Stimulated activated effector memory CD8-positive, alpha-beta T cell treated with anti-CD3 and anti-CD28 coated beads, Interleukin-12 subunit alpha, Interleukin-12 subunit beta, amount 100 ng/mL, for 72 hours (primary cell): ENCODE results near the gene NAALADL2.
"Not testable (repeated sequence)": the region's sequence is repeated elsewhere in the genome, so short reads cannot be mapped to it uniquely, and the experiment has no call there.

ENCODE experiments used
- ATAC-seq: fragments of 150-1000 bp; cut with Tn5 transposase; 2 replicates; pipeline ENCODE4 v1.10.0; 2021
- DNase-seq, 2 donors: peaks; one replicate each; pipeline ENCODE4 v3.0.0; 2021 to 2022; ENCODE audit warnings: low spot score in 2 of 2
- H3K27ac Mint-ChIP-seq: one replicate; pipeline ENCODE4 v1.8.0; 2022; ENCODE audit warnings: mild to moderate bottlenecking, mixed read lengths
- H3K36me3 Mint-ChIP-seq: one replicate; pipeline ENCODE4 v1.8.0; 2022; ENCODE audit warnings: mild to moderate bottlenecking, mixed read lengths
- H3K4me1 Mint-ChIP-seq: one replicate; pipeline ENCODE4 v1.8.0; 2022; ENCODE audit warnings: mixed read lengths
- H3K4me3 Mint-ChIP-seq: one replicate; pipeline ENCODE4 v1.8.0; 2022; ENCODE audit warnings: mild to moderate bottlenecking, mixed read lengths
- H3K9me3 Mint-ChIP-seq: one replicate; pipeline ENCODE4 v1.8.0; 2022; ENCODE audit warnings: mixed read lengths

The NAALADL2 gene

GRCh38 chr3:175246234-175246633, 387.1 kb downstream of the NAALADL2 start:
- DNase-seq (no peak), ATAC-seq (no peak)
- Mint-ChIP-seq H3K9me3 (peaks cover 6% of the 10 kb centered on the region), H3K4me3 (no peak overlapping the region), H3K36me3 (no peaks in the 10 kb centered on the region), H3K27ac (no peak overlapping the region), H3K4me1 (no peaks in the 10 kb centered on the region)

GRCh38 chr3:175246766-175247165, 387.6 kb downstream of the NAALADL2 start:
- no peak for DNase-seq
- H3K4me3 Mint-ChIP-seq, result no peak overlapping the region
- H3K9me3 Mint-ChIP-seq, result peaks cover 9% of the 10 kb centered on the region
- H3K4me1 Mint-ChIP-seq, result no peaks in the 10 kb centered on the region
- no peak for ATAC-seq
- no peak overlapping the region for H3K27ac Mint-ChIP-seq
- no peaks in the 10 kb centered on the region for H3K36me3 Mint-ChIP-seq

GRCh38 chr3:175247629-175248028, 388.5 kb downstream of the NAALADL2 start:
- H3K4me3 Mint-ChIP-seq, result no peak overlapping the region
- H3K27ac Mint-ChIP-seq, result no peak overlapping the region
- DNase-seq (no peak), ATAC-seq (no peak)
- peaks cover 13% of the 10 kb centered on the region for H3K9me3 Mint-ChIP-seq
- no peaks in the 10 kb centered on the region for H3K36me3 Mint-ChIP-seq
- no peaks in the 10 kb centered on the region for H3K4me1 Mint-ChIP-seq

- ATAC-seq (no peak), DNase-seq (no peak)
- Mint-ChIP-seq H3K4me1 (no peaks in the 10 kb centered on the region), H3K9me3 (peaks cover 11% of the 10 kb centered on the region), H3K27ac (no peak overlapping the region), H3K36me3 (no peaks in the 10 kb centered on the region), H3K4me3 (no peak overlapping the region)
Measured at GRCh38 chr3:175248832-175249231, 389.7 kb downstream of the NAALADL2 start.

GRCh38 chr3:175255698-175256097, 396.6 kb downstream of the NAALADL2 start:
- no peak overlapping the region for H3K27ac Mint-ChIP-seq

GRCh38 chr3:175257123-175257522, 398.0 kb downstream of the NAALADL2 start:
- DNase-seq, result no peak
- H3K9me3 Mint-ChIP-seq, result peaks cover 18% of the 10 kb centered on the region

More at GRCh38 chr3:175255698-175256097, 396.6 kb downstream of the NAALADL2 start:
- peaks cover 19% of the 10 kb centered on the region for H3K9me3 Mint-ChIP-seq
- no peaks in the 10 kb centered on the region for H3K36me3 Mint-ChIP-seq
- ATAC-seq (no peak), DNase-seq (no peak)
- H3K4me1 Mint-ChIP-seq, result no peaks in the 10 kb centered on the region
- no peak overlapping the region for H3K4me3 Mint-ChIP-seq

GRCh38 chr3:175258763-175259162, 399.6 kb downstream of the NAALADL2 start:
- Mint-ChIP-seq H3K27ac (no peak overlapping the region), H3K9me3 (peaks cover 12% of the 10 kb centered on the region), H3K36me3 (no peaks in the 10 kb centered on the region), H3K4me1 (no peaks in the 10 kb centered on the region), H3K4me3 (no peak overlapping the region)
- ATAC-seq (no peak), DNase-seq (no peak)

More at GRCh38 chr3:175257123-175257522, 398.0 kb downstream of the NAALADL2 start:
- no peak for ATAC-seq
- H3K4me1 Mint-ChIP-seq, result no peaks in the 10 kb centered on the region
- no peak overlapping the region for H3K4me3 Mint-ChIP-seq
- H3K27ac Mint-ChIP-seq, result no peak overlapping the region
- H3K36me3 Mint-ChIP-seq, result no peaks in the 10 kb centered on the region

GRCh38 chr3:175260145-175260794, 401.1 kb downstream of the NAALADL2 start:
- peaks cover 16% of the 10 kb centered on the region for H3K9me3 Mint-ChIP-seq
- DNase-seq, result no peak
- no peak overlapping the region for H3K27ac Mint-ChIP-seq
- no peaks in the 10 kb centered on the region for H3K36me3 Mint-ChIP-seq
- no peak for ATAC-seq
- no peaks in the 10 kb centered on the region for H3K4me1 Mint-ChIP-seq
- H3K4me3 Mint-ChIP-seq, result no peak overlapping the region

- H3K9me3 Mint-ChIP-seq, result peaks cover 6% of the 10 kb centered on the region
- DNase-seq, result no peak
Measured at GRCh38 chr3:175266478-175266877, 407.3 kb downstream of the NAALADL2 start.

GRCh38 chr3:175267121-175267531, 408.0 kb downstream of the NAALADL2 start:
- H3K9me3 Mint-ChIP-seq, result peaks cover 3% of the 10 kb centered on the region
- ATAC-seq (no peak), DNase-seq (no peak)
- H3K4me1 Mint-ChIP-seq, result no peaks in the 10 kb centered on the region
- H3K27ac Mint-ChIP-seq, result no peak overlapping the region
- H3K4me3 Mint-ChIP-seq, result no peak overlapping the region
- no peaks in the 10 kb centered on the region for H3K36me3 Mint-ChIP-seq

More at GRCh38 chr3:175266478-175266877, 407.3 kb downstream of the NAALADL2 start:
- H3K4me3 Mint-ChIP-seq, result no peak overlapping the region
- ATAC-seq, result no peak
- no peak overlapping the region for H3K27ac Mint-ChIP-seq
- no peaks in the 10 kb centered on the region for H3K4me1 Mint-ChIP-seq
- H3K36me3 Mint-ChIP-seq, result no peaks in the 10 kb centered on the region

- no peak overlapping the region for H3K27ac Mint-ChIP-seq
- H3K9me3 Mint-ChIP-seq, result peaks cover 3% of the 10 kb centered on the region
- DNase-seq, result no peak
- no peaks in the 10 kb centered on the region for H3K36me3 Mint-ChIP-seq
- no peak for ATAC-seq
- no peak overlapping the region for H3K4me3 Mint-ChIP-seq
- no peaks in the 10 kb centered on the region for H3K4me1 Mint-ChIP-seq
Measured at GRCh38 chr3:175267561-175267960, 408.4 kb downstream of the NAALADL2 start.

GRCh38 chr3:175269394-175269793, 410.3 kb downstream of the NAALADL2 start:
- ATAC-seq (no peak), DNase-seq (no peak)
- Mint-ChIP-seq H3K9me3 (no peaks in the 10 kb centered on the region), H3K36me3 (no peaks in the 10 kb centered on the region), H3K27ac (no peak overlapping the region), H3K4me1 (no peaks in the 10 kb centered on the region), H3K4me3 (no peak overlapping the region)

GRCh38 chr3:175270198-175270837, 411.2 kb downstream of the NAALADL2 start:
- ATAC-seq (no peak), DNase-seq (no peak)
- Mint-ChIP-seq H3K27ac (no peak overlapping the region), H3K9me3 (no peaks in the 10 kb centered on the region), H3K4me1 (no peaks in the 10 kb centered on the region), H3K4me3 (no peak overlapping the region), H3K36me3 (no peaks in the 10 kb centered on the region)

- H3K9me3 Mint-ChIP-seq, result no peaks in the 10 kb centered on the region
- H3K36me3 Mint-ChIP-seq, result no peaks in the 10 kb centered on the region
- DNase-seq (no peak), ATAC-seq (no peak)
- H3K27ac Mint-ChIP-seq, result no peak overlapping the region
- no peak overlapping the region for H3K4me3 Mint-ChIP-seq
- no peaks in the 10 kb centered on the region for H3K4me1 Mint-ChIP-seq
Measured at GRCh38 chr3:175270866-175271265, 411.7 kb downstream of the NAALADL2 start.

- not testable (repeated sequence) for H3K9me3 Mint-ChIP-seq, H3K36me3 Mint-ChIP-seq, ATAC-seq, H3K4me1 Mint-ChIP-seq, H3K4me3 Mint-ChIP-seq, H3K27ac Mint-ChIP-seq, DNase-seq
Measured at GRCh38 chr3:175271465-175271864, 412.3 kb downstream of the NAALADL2 start.

GRCh38 chr3:175272392-175272791, 413.3 kb downstream of the NAALADL2 start:
- Mint-ChIP-seq H3K4me1 (no peaks in the 10 kb centered on the region), H3K9me3 (no peaks in the 10 kb centered on the region), H3K36me3 (no peaks in the 10 kb centered on the region), H3K4me3 (no peak overlapping the region), H3K27ac (no peak overlapping the region)
- ATAC-seq, result no peak
- DNase-seq, result no peak
